Kidney epithelial cell (primary cell): ENCODE results near the gene MYO1B. TPM values are rescaled to one million over a fixed set of nuclear protein-coding genes. Genes with fewer than 3 reads are reported as not detected.

Experiments used
- DNase-seq: peaks from one replicate; pipeline ENCODE4 v3.0.0-alpha.2; 2010; ENCODE audit warnings: low read depth
- H3K27me3 ChIP-seq: 2 replicates; pipeline ENCODE4 v1.6.0; 2011; ENCODE audit warnings: low read length; ENCODE audit not compliant: control insufficient read depth, insufficient read depth
- H3K36me3 ChIP-seq: 2 replicates; pipeline ENCODE4 v1.5.1; 2011; ENCODE audit warnings: low read length; ENCODE audit not compliant: control insufficient read depth, insufficient read depth
- H3K4me3 ChIP-seq: 2 replicates; pipeline ENCODE4 v1.5.1; 2011; ENCODE audit warnings: low read depth, mild to moderate bottlenecking, control low read depth, low read length
- total RNA-seq: library from RNA; depleted of rRNA; stranded (reverse); fragments of >200 nt; gene quantifications from 2 replicates; pipeline ENCODE4 v1.2.3, GENCODE V29; 2015
- TF ChIP-seq, protein P1 (sequence below): IDR thresholded peaks from 2 replicates; pipeline ENCODE4 v1.5.1; 2011; ENCODE audit warnings: mild to moderate bottlenecking, moderate library complexity, low read length, control low read depth, inconsistent platforms; ENCODE audit not compliant: insufficient read depth, poor library complexity, severe bottlenecking

MYO1B gene
- total RNA-seq, 1 donor from 2014 or later = 62.8 TPM

DNA sequence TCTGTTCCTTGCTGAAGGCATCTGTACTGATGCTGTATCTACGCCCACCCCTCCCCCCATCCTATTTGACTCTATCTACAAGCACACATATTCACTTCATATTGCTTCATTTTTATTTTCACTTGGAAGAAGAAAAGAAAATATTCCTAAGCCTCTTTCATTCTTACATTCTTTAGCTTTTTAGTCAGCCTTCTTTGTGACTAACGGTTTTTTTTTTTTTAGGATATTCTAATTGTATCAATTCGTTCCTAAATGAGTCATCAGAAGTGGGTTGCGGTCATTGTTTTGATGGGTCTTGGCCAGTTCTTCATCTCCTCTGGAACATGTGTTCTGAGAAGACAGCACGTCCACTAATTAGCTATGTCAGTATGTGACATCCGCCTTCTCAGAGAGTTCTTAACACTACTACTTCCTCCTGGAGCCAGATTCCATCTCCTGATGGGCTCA is 88.7 kb downstream of the MYO1B start:
- TF ChIP-seq, protein P1, sequence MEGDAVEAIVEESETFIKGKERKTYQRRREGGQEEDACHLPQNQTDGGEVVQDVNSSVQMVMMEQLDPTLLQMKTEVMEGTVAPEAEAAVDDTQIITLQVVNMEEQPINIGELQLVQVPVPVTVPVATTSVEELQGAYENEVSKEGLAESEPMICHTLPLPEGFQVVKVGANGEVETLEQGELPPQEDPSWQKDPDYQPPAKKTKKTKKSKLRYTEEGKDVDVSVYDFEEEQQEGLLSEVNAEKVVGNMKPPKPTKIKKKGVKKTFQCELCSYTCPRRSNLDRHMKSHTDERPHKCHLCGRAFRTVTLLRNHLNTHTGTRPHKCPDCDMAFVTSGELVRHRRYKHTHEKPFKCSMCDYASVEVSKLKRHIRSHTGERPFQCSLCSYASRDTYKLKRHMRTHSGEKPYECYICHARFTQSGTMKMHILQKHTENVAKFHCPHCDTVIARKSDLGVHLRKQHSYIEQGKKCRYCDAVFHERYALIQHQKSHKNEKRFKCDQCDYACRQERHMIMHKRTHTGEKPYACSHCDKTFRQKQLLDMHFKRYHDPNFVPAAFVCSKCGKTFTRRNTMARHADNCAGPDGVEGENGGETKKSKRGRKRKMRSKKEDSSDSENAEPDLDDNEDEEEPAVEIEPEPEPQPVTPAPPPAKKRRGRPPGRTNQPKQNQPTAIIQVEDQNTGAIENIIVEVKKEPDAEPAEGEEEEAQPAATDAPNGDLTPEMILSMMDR = no peak

DNA sequence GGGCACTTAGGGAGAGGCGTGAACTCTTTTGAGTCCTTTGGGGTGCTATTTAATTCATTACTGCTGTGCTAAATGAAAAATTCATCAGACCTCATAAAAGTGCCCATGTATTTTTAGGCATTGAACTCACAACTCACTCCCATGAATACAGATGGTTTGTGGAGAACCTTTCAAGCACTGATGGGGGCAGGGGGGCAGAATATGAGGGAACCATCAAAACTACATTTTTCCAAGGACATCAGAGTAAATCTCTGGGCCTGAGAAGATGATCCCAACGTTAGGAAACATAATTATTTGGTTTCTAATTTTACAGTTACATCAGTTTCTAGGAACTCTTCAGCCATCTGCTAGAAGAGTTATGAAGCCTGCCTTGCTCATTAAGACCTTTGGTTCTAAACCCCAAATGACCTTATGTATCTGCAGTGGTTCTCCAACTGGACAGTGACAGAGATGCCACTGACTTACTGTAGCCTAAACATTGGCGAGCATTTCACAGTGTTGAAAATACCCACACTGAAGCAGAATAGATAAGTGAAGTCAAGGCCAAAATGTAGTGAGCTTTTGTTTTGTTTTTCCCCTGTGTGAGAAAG is 90.8 kb downstream of the MYO1B start:
- Histone ChIP-seq H3K27me3 (no peaks in the 10 kb centered on the region), H3K36me3 (no peaks in the 10 kb centered on the region), H3K4me3 (no peak overlapping the region)
- no peak for DNase-seq
- TF ChIP-seq, protein P1 = no peak

More for the DNA sequence above, 88.7 kb downstream of the MYO1B start:
- Histone ChIP-seq H3K4me3 (no peak overlapping the region), H3K36me3 (no peaks in the 10 kb centered on the region), H3K27me3 (no peaks in the 10 kb centered on the region)
- DNase-seq = no peak

DNA sequence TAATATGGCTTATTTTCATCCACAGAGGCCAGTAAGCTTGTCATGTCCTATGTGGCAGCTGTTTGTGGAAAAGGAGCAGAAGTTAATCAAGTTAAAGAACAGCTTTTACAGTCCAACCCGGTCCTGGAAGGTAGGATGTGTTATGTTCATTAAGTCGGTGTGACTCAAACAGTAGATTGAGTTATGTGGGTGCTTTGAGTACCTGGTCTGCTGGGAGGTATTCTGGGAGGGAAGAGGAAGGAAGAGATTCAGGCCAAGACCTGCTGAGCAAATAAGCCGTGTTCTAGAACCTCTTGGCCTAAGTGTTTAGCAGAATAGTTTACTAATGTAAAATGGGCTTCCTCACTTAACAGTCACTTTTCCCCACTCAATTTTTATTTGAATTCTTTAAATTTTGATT is 96.2 kb downstream of the MYO1B start:
- TF ChIP-seq, protein P1 = no peak
- DNase-seq = no peak
- Histone ChIP-seq H3K4me3 (no peak overlapping the region), H3K27me3 (no peaks in the 10 kb centered on the region), H3K36me3 (peaks cover 2% of the 10 kb centered on the region)

DNA sequence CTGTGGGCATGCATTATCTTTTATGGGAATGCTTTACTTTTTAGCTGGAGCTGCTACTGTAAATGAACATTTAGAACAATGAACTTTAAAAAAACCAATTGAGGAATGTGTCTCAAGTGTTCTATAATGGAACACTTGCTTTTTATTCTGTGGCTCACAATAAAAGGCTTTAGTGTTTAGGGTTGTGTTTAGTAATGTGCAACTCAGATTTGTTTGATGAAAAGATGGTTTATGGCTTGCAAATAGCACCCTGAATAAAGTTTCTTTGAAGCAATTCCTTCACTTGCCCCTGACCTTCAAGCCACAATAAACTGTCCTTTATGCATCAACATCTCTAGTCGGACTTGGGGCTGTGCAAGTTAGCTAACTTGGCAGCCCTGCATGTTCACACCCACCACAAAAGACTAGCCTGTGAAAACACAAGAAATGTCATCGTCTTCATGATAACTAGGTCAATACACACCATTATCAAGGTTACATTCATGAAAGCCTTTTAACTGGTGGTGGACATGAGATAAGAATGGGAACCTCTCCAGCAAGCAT is 98.7 kb downstream of the MYO1B start:
- Histone ChIP-seq H3K4me3 (no peak overlapping the region), H3K36me3 (peaks cover 2% of the 10 kb centered on the region), H3K27me3 (no peaks in the 10 kb centered on the region)
- TF ChIP-seq, protein P1 = no peak
- DNase-seq = no peak

DNA sequence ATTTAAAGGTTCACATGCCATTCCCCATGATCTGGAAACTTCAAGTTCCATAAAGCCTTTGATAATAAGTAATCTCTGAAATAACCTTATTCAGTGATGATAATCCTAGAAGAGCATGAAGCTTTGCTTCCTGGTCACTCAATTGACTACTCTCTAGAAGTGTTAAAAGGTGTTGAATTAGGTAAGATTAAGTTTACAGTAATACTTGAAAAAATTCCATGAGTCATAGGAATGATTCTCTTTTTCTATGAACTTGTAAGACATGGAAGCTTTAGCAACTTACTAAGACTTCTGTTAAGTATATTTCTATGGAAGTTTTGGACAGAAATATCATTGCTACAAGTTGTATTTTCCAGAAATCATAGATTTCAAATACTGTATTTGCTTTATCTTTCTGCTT is 100.6 kb downstream of the MYO1B start:
- TF ChIP-seq, protein P1 = no peak
- Histone ChIP-seq H3K27me3 (no peaks in the 10 kb centered on the region), H3K36me3 (peaks cover 2% of the 10 kb centered on the region), H3K4me3 (no peak overlapping the region)
- no peak for DNase-seq

DNA sequence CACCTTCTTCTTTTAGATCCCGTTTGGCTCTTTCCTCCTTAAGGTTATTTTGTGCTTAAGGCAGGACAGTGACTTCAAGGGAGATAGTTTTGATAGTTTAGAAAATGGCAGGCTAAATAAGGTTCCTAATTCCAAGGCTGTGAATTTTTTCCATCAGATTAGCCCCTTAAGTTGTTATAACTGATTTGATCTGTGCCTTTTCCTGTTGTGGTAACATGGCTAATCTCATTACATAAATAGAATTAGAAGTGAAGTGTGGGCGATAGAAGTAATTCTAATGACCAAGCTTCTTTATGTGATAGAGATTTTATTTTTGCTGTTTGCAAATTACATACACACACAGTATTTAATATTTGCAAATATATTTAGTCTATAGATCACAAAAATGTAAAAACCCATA is 102.0 kb downstream of the MYO1B start:
- no peaks in the 10 kb centered on the region for H3K27me3 ChIP-seq
- no peak for DNase-seq
- no peak overlapping the region for H3K4me3 ChIP-seq
- H3K36me3 ChIP-seq = no peaks in the 10 kb centered on the region
- TF ChIP-seq, protein P1 = no peak
